GM13976 (cell line): Measurements from ENCODE around the gene CXCL11.
A peak's percentile ranks its signal among the peaks of the same experiment; 100 is the strongest.

Source experiments
- DNase-seq: peaks from one replicate; pipeline ENCODE4 v3.0.0; 2012; ENCODE audit warnings: low spot score
- CTCF ChIP-seq: IDR thresholded peaks from 2 replicates; pipeline ENCODE4 v1.5.1; 2012; ENCODE audit warnings: borderline replicate concordance, mild to moderate bottlenecking; ENCODE audit not compliant: insufficient read depth; ENCODE audit errors: extremely low read depth, missing control alignments, control extremely low read depth
- in situ Hi-C: fragments of 300-500 bp; cut with MboI; formaldehyde crosslinking; loops from one replicate; pipeline ENCODE4 v1.12.0; 2022; ENCODE audit warnings: low sequenced_read_pairs, mixed read lengths, inconsistent platforms; ENCODE audit not compliant: unreplicated experiment

CXCL11 gene

GRCh38 chr4:76072760-76073159, 36.9 kb upstream of the CXCL11 start:
- DNase-seq = no peak
- TF ChIP-seq CTCF = no peak
- in situ Hi-C loops = no loop called here

DNA sequence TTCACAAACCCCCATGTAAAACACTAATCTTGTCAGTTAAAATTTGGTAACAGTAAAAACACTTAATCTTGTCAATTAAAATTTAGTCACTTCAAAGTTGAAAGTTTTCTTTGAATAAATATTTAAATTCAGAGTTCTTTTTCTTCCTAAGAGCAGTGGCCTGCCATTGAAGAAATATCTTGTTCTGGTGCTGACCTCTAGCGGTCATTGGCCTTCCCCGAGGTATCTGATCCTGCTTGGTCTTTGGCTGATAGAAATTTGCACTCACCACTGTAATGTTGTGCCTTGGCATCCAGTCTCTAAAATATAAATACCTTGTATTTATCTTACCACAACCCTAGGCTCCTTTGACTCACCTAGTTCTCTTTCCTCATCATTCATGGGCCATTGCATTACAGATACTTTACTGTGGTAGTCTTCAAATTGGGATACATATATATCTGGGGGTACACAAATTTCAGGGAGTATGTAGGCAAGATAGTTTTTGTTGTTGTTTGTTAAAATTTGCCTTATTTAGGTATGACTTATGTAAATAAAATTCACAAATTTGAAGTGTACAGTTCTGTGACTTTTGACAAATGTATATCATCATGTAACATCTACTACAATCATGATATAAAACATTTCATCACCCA, 31.9 kb upstream of the CXCL11 start:
- TF ChIP-seq CTCF = peak; percentile 70
- DNase-seq = peak; percentile 75
- in situ Hi-C loops = loop anchor here (5.0 to 10.0 kb wide), 2 partner anchors 65 to 163 kb away; partner anchors contain the start of gene PPEF2

GRCh38 chr4:76066546-76066945, 30.7 kb upstream of the CXCL11 start:
- TF ChIP-seq CTCF = no peak
- DNase-seq = no peak
- in situ Hi-C loops = loop anchor here (5.0 to 10.0 kb wide), 2 partner anchors 64 to 162 kb away; partner anchors contain the start of gene PPEF2

DNA sequence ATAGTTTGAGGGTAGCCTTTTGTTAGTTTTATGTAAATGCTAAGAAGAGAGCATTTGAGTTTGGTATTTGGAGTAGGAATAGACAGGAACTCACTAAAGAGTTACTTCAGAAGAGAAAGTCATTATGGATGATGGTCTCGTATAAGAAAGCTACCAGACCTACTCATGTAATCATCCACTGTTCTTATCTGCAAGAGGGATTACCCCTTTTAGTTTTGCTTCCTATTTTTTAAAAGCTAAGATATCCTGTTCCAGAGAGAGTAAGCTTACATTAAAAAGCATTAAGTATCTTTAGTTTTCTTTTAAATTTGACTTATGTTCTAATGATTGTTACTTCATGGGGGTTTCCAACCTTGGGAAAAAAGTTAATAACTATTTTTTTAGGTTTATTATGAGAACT, 26.1 kb upstream of the CXCL11 start:
- TF ChIP-seq CTCF = no peak
- in situ Hi-C loops = loop anchor here (10.0 kb wide), 1 partner anchor 157 kb away; the partner anchor contains the start of gene PPEF2
- peak; percentile 52 for DNase-seq

DNA sequence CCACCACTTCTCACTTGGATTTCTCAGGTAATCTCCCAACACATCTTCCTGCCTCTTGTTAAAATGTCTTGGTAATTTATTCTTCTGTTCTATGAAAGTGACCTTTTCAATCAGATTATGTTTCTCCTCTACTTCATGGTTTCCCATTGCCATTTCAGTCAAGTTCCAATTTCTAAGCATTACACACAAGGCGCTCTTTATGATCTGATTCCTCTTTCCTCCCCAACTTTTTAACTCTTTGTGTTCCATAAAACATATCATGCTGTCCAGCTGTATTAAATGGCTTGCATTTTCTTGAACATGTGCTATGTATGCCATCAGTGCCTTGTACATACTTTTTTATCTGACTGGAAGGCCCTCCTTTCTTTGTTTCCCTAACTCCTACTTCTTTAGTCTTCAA, 25.6 kb upstream of the CXCL11 start:
- in situ Hi-C loops = loop anchor here (10.0 kb wide), 1 partner anchor 157 kb away; the partner anchor contains the start of gene PPEF2
- no peak for DNase-seq
- no peak for TF ChIP-seq CTCF

DNA sequence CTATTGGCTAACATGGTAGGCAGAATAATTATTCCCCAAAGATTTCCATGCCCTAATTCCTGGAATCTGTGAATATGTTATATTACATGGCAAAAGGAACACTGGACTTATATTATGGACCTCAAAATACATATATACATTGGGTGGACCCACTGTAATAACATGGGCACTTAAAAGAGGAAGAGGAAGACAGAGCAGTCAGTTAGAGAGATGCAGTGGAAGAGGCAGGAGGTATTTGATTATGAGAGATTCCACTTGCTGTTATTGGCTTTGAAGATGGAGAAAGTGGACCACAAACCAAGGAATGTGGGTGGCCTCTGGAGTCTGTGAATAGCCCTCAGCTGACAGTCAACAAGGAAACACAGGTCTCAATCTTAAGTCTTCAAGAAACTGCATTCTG, 24.6 kb upstream of the CXCL11 start:
- no peak for TF ChIP-seq CTCF
- in situ Hi-C loops = loop anchor here (10.0 kb wide), 1 partner anchor 156 kb away; the partner anchor contains the start of gene PPEF2
- DNase-seq = no peak
